ENCODE measurements around the gene TBX18. TPM values are rescaled to one million over a fixed set of nuclear protein-coding genes. Genes with fewer than 3 reads are reported as not detected.
A peak's percentile ranks its signal among the peaks of the same experiment; 100 is the strongest.

Gene TBX18
- total and polyA plus RNA-seq, 9 of the 15 experiments (the other 6 are each of a cell fraction or from before 2014, with no cell fraction given), result 4.0 to 36.1 (median 20.7) TPM

DNA sequence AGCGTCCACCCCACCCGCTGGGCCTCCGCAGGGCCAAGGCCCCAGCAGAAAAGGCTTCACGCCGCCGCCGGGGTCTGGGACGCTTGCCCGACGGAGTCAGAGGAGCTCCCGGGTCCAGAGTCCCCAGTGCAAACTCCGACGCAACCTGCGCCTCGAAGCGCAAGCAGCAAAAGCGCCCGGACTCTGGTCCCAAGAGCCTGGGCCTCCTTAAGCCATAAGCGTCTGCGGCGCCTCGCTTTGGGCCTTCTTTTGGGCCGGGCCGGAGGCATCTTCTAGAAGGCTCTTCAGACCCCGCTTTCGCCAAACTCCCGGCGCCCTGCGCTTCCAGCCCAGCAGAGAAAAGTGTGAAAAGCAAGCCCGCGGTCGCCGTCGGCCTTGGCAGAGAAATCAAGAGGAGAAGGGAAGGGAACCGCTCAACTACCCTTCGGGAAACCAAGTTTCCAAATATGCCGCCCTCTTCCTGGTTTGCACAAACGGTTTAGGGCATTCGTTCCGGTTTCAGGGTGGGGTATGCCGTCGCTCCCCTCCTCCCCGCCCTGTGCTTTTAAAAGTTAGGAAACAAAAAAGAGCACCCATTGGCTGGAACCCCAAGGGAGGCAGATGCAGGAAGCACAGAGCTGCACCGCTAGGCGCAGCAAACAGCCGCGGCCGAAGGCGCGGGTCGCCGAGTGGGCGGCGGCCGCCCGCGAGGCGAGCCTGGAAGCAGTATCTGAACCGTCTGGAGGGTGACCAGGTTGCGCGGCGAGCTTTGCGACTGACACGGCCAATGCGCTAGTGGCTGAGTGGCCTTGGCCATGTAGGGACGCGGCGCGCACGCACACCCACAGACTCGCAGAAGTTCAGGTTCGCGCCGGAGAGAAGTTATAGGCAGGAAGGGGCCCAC, 1.2 kb downstream of the TBX18 start (continued):
- no peak for TF ChIP-seq ZMIZ1 (IDR thresholded peaks at IDR 0.05; ENCODE audit: low read depth in 2 of 2, low read length in 2 of 2)
- no peak for TF ChIP-seq ELF4 (CRISPR knock-in tag; IDR thresholded peaks at IDR 0.05)
- no peak for TF ChIP-seq FOXK2 (conservative IDR thresholded peaks at IDR 0.05 in 1 of 2, IDR thresholded peaks at IDR 0.05 in 1 of 2; ENCODE audit: low read depth in 2 of 2)
- TF ChIP-seq, protein P1, sequence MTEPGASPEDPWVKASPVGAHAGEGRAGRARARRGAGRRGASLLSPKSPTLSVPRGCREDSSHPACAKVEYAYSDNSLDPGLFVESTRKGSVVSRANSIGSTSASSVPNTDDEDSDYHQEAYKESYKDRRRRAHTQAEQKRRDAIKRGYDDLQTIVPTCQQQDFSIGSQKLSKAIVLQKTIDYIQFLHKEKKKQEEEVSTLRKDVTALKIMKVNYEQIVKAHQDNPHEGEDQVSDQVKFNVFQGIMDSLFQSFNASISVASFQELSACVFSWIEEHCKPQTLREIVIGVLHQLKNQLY (CRISPR knock-in tag; conservative IDR thresholded peaks at IDR 0.05), result no peak
- TF ChIP-seq RBM17 (IDR thresholded peaks at IDR 0.05; ENCODE audit: borderline replicate concordance, low read depth, low read length), result no peak
- TF ChIP-seq PTBP1 (IDR thresholded peaks at IDR 0.05; ENCODE audit: low read depth, low read length), result no peak
- TF ChIP-seq VEZF1 (CRISPR knock-in tag; IDR thresholded peaks at IDR 0.05), result 0 out of 2 replicates have a peak, but pooled peaks have one; percentile 47
- no peak for TF ChIP-seq XRCC3 (IDR thresholded peaks at IDR 0.05)
- TF ChIP-seq PML (IDR thresholded peaks at IDR 0.05; ENCODE audit: low read length), result peak; percentile 69; the same call in 1 of the 2 replicates
- TF ChIP-seq RBM34 (IDR thresholded peaks at IDR 0.05; ENCODE audit: borderline replicate concordance, insufficient read depth, low read length), result no peak
- TF ChIP-seq HDAC8 (tag; IDR thresholded peaks at IDR 0.05), result no peak
- TF ChIP-seq, protein P2, sequence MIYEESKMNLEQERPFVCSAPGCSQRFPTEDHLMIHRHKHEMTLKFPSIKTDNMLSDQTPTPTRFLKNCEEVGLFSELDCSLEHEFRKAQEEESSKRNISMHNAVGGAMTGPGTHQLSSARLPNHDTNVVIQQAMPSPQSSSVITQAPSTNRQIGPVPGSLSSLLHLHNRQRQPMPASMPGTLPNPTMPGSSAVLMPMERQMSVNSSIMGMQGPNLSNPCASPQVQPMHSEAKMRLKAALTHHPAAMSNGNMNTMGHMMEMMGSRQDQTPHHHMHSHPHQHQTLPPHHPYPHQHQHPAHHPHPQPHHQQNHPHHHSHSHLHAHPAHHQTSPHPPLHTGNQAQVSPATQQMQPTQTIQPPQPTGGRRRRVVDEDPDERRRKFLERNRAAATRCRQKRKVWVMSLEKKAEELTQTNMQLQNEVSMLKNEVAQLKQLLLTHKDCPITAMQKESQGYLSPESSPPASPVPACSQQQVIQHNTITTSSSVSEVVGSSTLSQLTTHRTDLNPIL (CRISPR knock-in tag; IDR thresholded peaks at IDR 0.05), result no peak
- TF ChIP-seq NONO (IDR thresholded peaks at IDR 0.05; ENCODE audit: low read depth in 2 of 2, low read length in 1 of 2), result peak; percentile 21 to 62; a peak in 2 of 4 replicates
- no peak for TF ChIP-seq RHOXF2B (CRISPR knock-in tag; conservative IDR thresholded peaks at IDR 0.05)
- TF ChIP-seq STAG1 (CRISPR knock-in tag; IDR thresholded peaks at IDR 0.05; ENCODE audit: borderline replicate concordance), result peak; percentile 38; the same call in 1 of the 2 replicates
- TF ChIP-seq, protein P3, sequence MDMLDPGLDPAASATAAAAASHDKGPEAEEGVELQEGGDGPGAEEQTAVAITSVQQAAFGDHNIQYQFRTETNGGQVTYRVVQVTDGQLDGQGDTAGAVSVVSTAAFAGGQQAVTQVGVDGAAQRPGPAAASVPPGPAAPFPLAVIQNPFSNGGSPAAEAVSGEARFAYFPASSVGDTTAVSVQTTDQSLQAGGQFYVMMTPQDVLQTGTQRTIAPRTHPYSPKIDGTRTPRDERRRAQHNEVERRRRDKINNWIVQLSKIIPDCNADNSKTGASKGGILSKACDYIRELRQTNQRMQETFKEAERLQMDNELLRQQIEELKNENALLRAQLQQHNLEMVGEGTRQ (CRISPR knock-in tag; IDR thresholded peaks at IDR 0.05), result no peak
- TF ChIP-seq LARP7 (IDR thresholded peaks at IDR 0.05), result no peak
- TF ChIP-seq HOXB6 (CRISPR knock-in tag; IDR thresholded peaks at IDR 0.05; ENCODE audit: borderline replicate concordance), result no peak
- TF ChIP-seq CXXC5 (CRISPR knock-in tag; IDR thresholded peaks at IDR 0.05), result peak; percentile 66
